ENCODE measurements around the gene PCDHGA1.

GRCh38 chr5:141518618-141519015, 188.3 kb downstream of the PCDHGA1 start:
- TF ChIP-seq CTCF (conservative IDR thresholded peaks at IDR 0.05 in 1 of 2, IDR thresholded peaks at IDR 0.05 in 1 of 2; ENCODE audit: extremely low read depth in 1 of 2, insufficient read depth in 1 of 2, low read depth in 1 of 2, low read length in 2 of 2) (no peak), EZH2 (IDR thresholded peaks at IDR 0.05; ENCODE audit: borderline replicate concordance, low read length) (no peak)
